ENCODE results near the gene ABLIM2. TPM values are rescaled to one million over a fixed set of nuclear protein-coding genes. Genes with fewer than 3 reads are reported as not detected.

The ABLIM2 gene
- polyA plus RNA-seq, 2 of the 4 experiments (the other 2 are of a cell fraction) = 0.21 to 0.40 TPM

GRCh38 chr4:8109406-8110065 is 49.1 kb downstream of the ABLIM2 start:
- WGBS (ENCODE audit: missing lambda C conversion rate) = 72% methylated on average over 20 of the region's 20 CpGs
- Histone ChIP-seq H3K27ac (no peak overlapping the region), H3K9me3 (no peaks in the 10 kb centered on the region), H3K4me3 (no peak overlapping the region), H3K4me2 (no peak overlapping the region), H3K4me1 (peaks cover 7% of the 10 kb centered on the region; the same call in 1 of the 3 replicates)
- TF ChIP-seq CHD4 (IDR thresholded peaks at IDR 0.05; ENCODE audit: borderline replicate concordance) (no peak), HEYL (CRISPR knock-in tag; IDR thresholded peaks at IDR 0.05) (no peak), EP300 (IDR thresholded peaks at IDR 0.05) (no peak), PHF8 (IDR thresholded peaks at IDR 0.05; ENCODE audit: borderline replicate concordance, low read depth) (no peak), MAX (IDR thresholded peaks at IDR 0.05) (no peak), ATOH8 (CRISPR knock-in tag; IDR thresholded peaks at IDR 0.05; ENCODE audit: low read depth) (no peak), ZC3H11A (IDR thresholded peaks at IDR 0.05) (no peak), BCL3 (IDR thresholded peaks at IDR 0.05) (no peak), SREBF2 (IDR thresholded peaks at IDR 0.05) (no peak), PBX3 (IDR thresholded peaks at IDR 0.05) (no peak), ZSCAN20 (CRISPR knock-in tag; IDR thresholded peaks at IDR 0.05) (no peak), RNF2 (IDR thresholded peaks at IDR 0.05; ENCODE audit: borderline replicate concordance, low read depth) (no peak), HOXB5 (CRISPR knock-in tag; IDR thresholded peaks at IDR 0.05) (no peak), CBX8 (IDR thresholded peaks at IDR 0.05) (no peak), HDAC2 (IDR thresholded peaks at IDR 0.05) (no peak), MAFK (IDR thresholded peaks at IDR 0.05; ENCODE audit: partially characterized antibody) (no peak)
- CTCF ChIA-PET = no interaction called here
- no peak for DNase-seq (ENCODE audit: low read depth in 1 of 2, low spot score in 1 of 2)
- POLR2A ChIA-PET = no interaction called here
- ATAC-seq = no peak
- no peak for FAIRE-seq

- CTCF ChIA-PET = no interaction called here
- H3K27ac ChIP-seq = no peak overlapping the region
- POLR2A ChIA-PET = no interaction called here
- DNase-seq (ENCODE audit: low read depth in 1 of 2, low spot score in 1 of 2) (no peak), ATAC-seq (no peak), FAIRE-seq (no peak)
- H3K4me1 ChIP-seq = peaks cover 7% of the 10 kb centered on the region; the same call in 1 of the 3 replicates
- 79% methylated on average over 13 of the region's 14 CpGs for WGBS (ENCODE audit: missing lambda C conversion rate)
- TF ChIP-seq HOXB13 (CRISPR knock-in tag; IDR thresholded peaks at IDR 0.05; ENCODE audit: low read depth) = no peak
- no peak for TF ChIP-seq RFX5 (IDR thresholded peaks at IDR 0.05)
- no peak for TF ChIP-seq JUNB (IDR thresholded peaks at IDR 0.05)
- no peak for TF ChIP-seq RARB (CRISPR knock-in tag; IDR thresholded peaks at IDR 0.05)
- TF ChIP-seq HES2 (IDR thresholded peaks at IDR 0.05) = no peak
- TF ChIP-seq ZSCAN20 (CRISPR knock-in tag; IDR thresholded peaks at IDR 0.05) = no peak
- TF ChIP-seq MAX (IDR thresholded peaks at IDR 0.05) = no peak
- no peak for TF ChIP-seq KDM1A (IDR thresholded peaks at IDR 0.05; ENCODE audit: low read depth)
- TF ChIP-seq HEYL (CRISPR knock-in tag; IDR thresholded peaks at IDR 0.05) = no peak
- no peak for TF ChIP-seq MYC (IDR thresholded peaks at IDR 0.05; ENCODE audit: borderline replicate concordance, low read length)
- no peak for TF ChIP-seq HOXB5 (CRISPR knock-in tag; IDR thresholded peaks at IDR 0.05)
- no peak for TF ChIP-seq TFCP2L1 (CRISPR knock-in tag; IDR thresholded peaks at IDR 0.05)
- TF ChIP-seq NR3C1 (IDR thresholded peaks at IDR 0.05) = no peak
- no peak for TF ChIP-seq MAFK (IDR thresholded peaks at IDR 0.05; ENCODE audit: partially characterized antibody)
- TF ChIP-seq FOSB (CRISPR knock-in tag; IDR thresholded peaks at IDR 0.05) = no peak
- no peak for TF ChIP-seq RNF2 (IDR thresholded peaks at IDR 0.05; ENCODE audit: borderline replicate concordance, low read depth)
- TF ChIP-seq TP53 (CRISPR knock-in tag; IDR thresholded peaks at IDR 0.05) = no peak
- no peak for TF ChIP-seq ZC3H11A (IDR thresholded peaks at IDR 0.05)
- no peaks in the 10 kb centered on the region for H3K9me3 ChIP-seq
- H3K4me2 ChIP-seq = no peak overlapping the region
- no peak overlapping the region for H3K4me3 ChIP-seq
These were observed 49.6 kb downstream of the ABLIM2 start for GRCh38 chr4:8108991-8109390.
